ENCODE data around the gene TJP1. TPM values are rescaled to one million over a fixed set of nuclear protein-coding genes. Genes with fewer than 3 reads are reported as not detected.

TJP1 gene
- total and polyA plus RNA-seq, 5 donors from 2014 or later = 0.06 TPM; not detected in 4

GRCh38 chr15:29747837-29748417 is 74.3 kb downstream of the TJP1 start:
- H3K4me1 Mint-ChIP-seq = no peaks in the 10 kb centered on the region
- no peaks in the 10 kb centered on the region for H3K27me3 Mint-ChIP-seq
- Histone ChIP-seq H3K9me3 (ENCODE audit: control insufficient read depth in 2 of 2, low read length in 2 of 2) (no peaks in the 10 kb centered on the region), H3K27ac (ENCODE audit: insufficient read depth, low read length, poor library complexity, severe bottlenecking) (no peak overlapping the region), H3K36me3 (ENCODE audit: control insufficient read depth, insufficient read depth, low read length) (no peaks in the 10 kb centered on the region), H3K4me1 (ENCODE audit: control insufficient read depth, insufficient read depth, low read length, poor library complexity, severe bottlenecking) (no peaks in the 10 kb centered on the region), H3K27me3 (ENCODE audit: control insufficient read depth, insufficient read depth, low read length) (no peaks in the 10 kb centered on the region), H3K4me3 (ENCODE audit: low read depth, low read length) (no peak overlapping the region)
- no peaks in the 10 kb centered on the region for H3K9me3 Mint-ChIP-seq
- no peak for DNase-seq
- no peaks in the 10 kb centered on the region for H3K36me3 Mint-ChIP-seq
- no peak overlapping the region for H3K27ac Mint-ChIP-seq
- H3K4me3 Mint-ChIP-seq = no peak overlapping the region
- ATAC-seq (ENCODE audit: low read depth in 2 of 2) = no peak

- H3K27ac Mint-ChIP-seq = no peak overlapping the region
- no peaks in the 10 kb centered on the region for H3K4me1 Mint-ChIP-seq
- H3K9me3 Mint-ChIP-seq = no peaks in the 10 kb centered on the region
- H3K36me3 Mint-ChIP-seq = no peaks in the 10 kb centered on the region
- Histone ChIP-seq H3K27me3 (ENCODE audit: control insufficient read depth, insufficient read depth, low read length) (no peaks in the 10 kb centered on the region), H3K9me3 (ENCODE audit: control insufficient read depth in 2 of 2, low read length in 2 of 2) (no peaks in the 10 kb centered on the region), H3K27ac (ENCODE audit: insufficient read depth, low read length, poor library complexity, severe bottlenecking) (no peak overlapping the region), H3K4me1 (ENCODE audit: control insufficient read depth, insufficient read depth, low read length, poor library complexity, severe bottlenecking) (no peaks in the 10 kb centered on the region), H3K4me3 (ENCODE audit: low read depth, low read length) (no peak overlapping the region), H3K36me3 (ENCODE audit: control insufficient read depth, insufficient read depth, low read length) (no peaks in the 10 kb centered on the region)
- ATAC-seq (ENCODE audit: low read depth in 2 of 2) (no peak), DNase-seq (no peak)
- H3K4me3 Mint-ChIP-seq = no peak overlapping the region
- no peaks in the 10 kb centered on the region for H3K27me3 Mint-ChIP-seq
Observed at GRCh38 chr15:29743475-29743874, 78.8 kb downstream of the TJP1 start.

- H3K4me3 ChIP-seq (ENCODE audit: low read depth, low read length) = no peak overlapping the region
- H3K9me3 ChIP-seq (ENCODE audit: control insufficient read depth in 2 of 2, low read length in 2 of 2) = no peaks in the 10 kb centered on the region
- no peaks in the 10 kb centered on the region for H3K4me1 ChIP-seq (ENCODE audit: control insufficient read depth, insufficient read depth, low read length, poor library complexity, severe bottlenecking)
- peaks cover 0 to 3% (median 0%) of the 10 kb centered on the region in 7 donors for H3K9me3 Mint-ChIP-seq
- H3K27ac ChIP-seq (ENCODE audit: insufficient read depth, low read length, poor library complexity, severe bottlenecking) = no peak overlapping the region
- no peaks in the 10 kb centered on the region for H3K36me3 Mint-ChIP-seq
- ATAC-seq (ENCODE audit: low read depth in 2 of 2) = no peak
- no peaks in the 10 kb centered on the region for H3K27me3 Mint-ChIP-seq
- H3K4me1 Mint-ChIP-seq = peaks cover 0 to 3% (median under 1%) of the 10 kb centered on the region in 4 donors
- H3K27me3 ChIP-seq (ENCODE audit: control insufficient read depth, insufficient read depth, low read length) = peaks cover 2% of the 10 kb centered on the region
- no peak overlapping the region for H3K4me3 Mint-ChIP-seq
- H3K36me3 ChIP-seq (ENCODE audit: control insufficient read depth, insufficient read depth, low read length) = no peaks in the 10 kb centered on the region
- DNase-seq = no peak
- no peak overlapping the region for H3K27ac Mint-ChIP-seq
Observed at GRCh38 chr15:29740692-29741311, 81.5 kb downstream of the TJP1 start.

- DNase-seq (no peak), ATAC-seq (ENCODE audit: low read depth in 2 of 2) (no peak)
- no peak overlapping the region for H3K4me3 ChIP-seq (ENCODE audit: low read depth, low read length)
- H3K4me1 ChIP-seq (ENCODE audit: control insufficient read depth, insufficient read depth, low read length, poor library complexity, severe bottlenecking) = no peaks in the 10 kb centered on the region
- Mint-ChIP-seq H3K4me1 (peaks cover 0 to 3% (median 2%) of the 10 kb centered on the region in 4 donors), H3K27me3 (no peaks in the 10 kb centered on the region), H3K9me3 (peaks cover 0 to 3% (median 0%) of the 10 kb centered on the region in 7 donors), H3K4me3 (no peak overlapping the region), H3K27ac (no peak overlapping the region), H3K36me3 (no peaks in the 10 kb centered on the region)
- H3K9me3 ChIP-seq (ENCODE audit: control insufficient read depth in 2 of 2, low read length in 2 of 2) = no peaks in the 10 kb centered on the region
- H3K36me3 ChIP-seq (ENCODE audit: control insufficient read depth, insufficient read depth, low read length) = no peaks in the 10 kb centered on the region
- H3K27ac ChIP-seq (ENCODE audit: insufficient read depth, low read length, poor library complexity, severe bottlenecking) = no peak overlapping the region
- peaks cover 2% of the 10 kb centered on the region for H3K27me3 ChIP-seq (ENCODE audit: control insufficient read depth, insufficient read depth, low read length)
Observed at GRCh38 chr15:29736744-29737020, 85.6 kb downstream of the TJP1 start.

GRCh38 chr15:29736012-29736743 is 86.1 kb downstream of the TJP1 start:
- H3K27ac ChIP-seq (ENCODE audit: insufficient read depth, low read length, poor library complexity, severe bottlenecking) = no peak overlapping the region
- H3K36me3 ChIP-seq (ENCODE audit: control insufficient read depth, insufficient read depth, low read length) = no peaks in the 10 kb centered on the region
- H3K9me3 ChIP-seq (ENCODE audit: control insufficient read depth in 2 of 2, low read length in 2 of 2) = no peaks in the 10 kb centered on the region
- ATAC-seq (ENCODE audit: low read depth in 2 of 2) (no peak), DNase-seq (no peak)
- no peak overlapping the region for H3K4me3 Mint-ChIP-seq
- H3K4me3 ChIP-seq (ENCODE audit: low read depth, low read length) = no peak overlapping the region
- H3K36me3 Mint-ChIP-seq = no peaks in the 10 kb centered on the region
- H3K4me1 ChIP-seq (ENCODE audit: control insufficient read depth, insufficient read depth, low read length, poor library complexity, severe bottlenecking) = no peaks in the 10 kb centered on the region
- peaks cover 0 to 3% (median 0%) of the 10 kb centered on the region in 7 donors for H3K9me3 Mint-ChIP-seq
- peaks cover 0 to 3% (median 2%) of the 10 kb centered on the region in 4 donors for H3K4me1 Mint-ChIP-seq
- no peak overlapping the region for H3K27ac Mint-ChIP-seq
- no peaks in the 10 kb centered on the region for H3K27me3 Mint-ChIP-seq
- peaks cover 2% of the 10 kb centered on the region for H3K27me3 ChIP-seq (ENCODE audit: control insufficient read depth, insufficient read depth, low read length)

- Histone ChIP-seq H3K27ac (ENCODE audit: insufficient read depth, low read length, poor library complexity, severe bottlenecking) (no peak overlapping the region), H3K27me3 (ENCODE audit: control insufficient read depth, insufficient read depth, low read length) (peaks cover 2% of the 10 kb centered on the region), H3K9me3 (ENCODE audit: control insufficient read depth in 2 of 2, low read length in 2 of 2) (no peaks in the 10 kb centered on the region), H3K36me3 (ENCODE audit: control insufficient read depth, insufficient read depth, low read length) (no peaks in the 10 kb centered on the region), H3K4me3 (ENCODE audit: low read depth, low read length) (no peak overlapping the region), H3K4me1 (ENCODE audit: control insufficient read depth, insufficient read depth, low read length, poor library complexity, severe bottlenecking) (no peaks in the 10 kb centered on the region)
- H3K27me3 Mint-ChIP-seq = no peaks in the 10 kb centered on the region
- H3K4me3 Mint-ChIP-seq = no peak overlapping the region
- H3K36me3 Mint-ChIP-seq = no peaks in the 10 kb centered on the region
- no peak overlapping the region for H3K27ac Mint-ChIP-seq
- no peak for ATAC-seq (ENCODE audit: low read depth in 2 of 2)
- no peak for DNase-seq
- H3K4me1 Mint-ChIP-seq = peaks cover 0 to 3% (median 2%) of the 10 kb centered on the region in 4 donors
- H3K9me3 Mint-ChIP-seq = peaks cover 0 to 3% (median 0%) of the 10 kb centered on the region in 7 donors
Observed at GRCh38 chr15:29734917-29735572, 87.2 kb downstream of the TJP1 start.

- Histone ChIP-seq H3K36me3 (ENCODE audit: control insufficient read depth, insufficient read depth, low read length) (no peaks in the 10 kb centered on the region), H3K27ac (ENCODE audit: insufficient read depth, low read length, poor library complexity, severe bottlenecking) (no peak overlapping the region), H3K27me3 (ENCODE audit: control insufficient read depth, insufficient read depth, low read length) (peaks cover 2% of the 10 kb centered on the region), H3K9me3 (ENCODE audit: control insufficient read depth in 2 of 2, low read length in 2 of 2) (no peaks in the 10 kb centered on the region), H3K4me1 (ENCODE audit: control insufficient read depth, insufficient read depth, low read length, poor library complexity, severe bottlenecking) (no peaks in the 10 kb centered on the region), H3K4me3 (ENCODE audit: low read depth, low read length) (no peak overlapping the region)
- Mint-ChIP-seq H3K36me3 (no peaks in the 10 kb centered on the region), H3K4me1 (peaks cover 0 to 3% (median 2%) of the 10 kb centered on the region in 4 donors), H3K27ac (no peak overlapping the region), H3K4me3 (no peak overlapping the region), H3K9me3 (no peaks in the 10 kb centered on the region), H3K27me3 (peaks cover 4% of the 10 kb centered on the region)
- no peak for DNase-seq
- no peak for ATAC-seq (ENCODE audit: low read depth in 2 of 2)
Observed at GRCh38 chr15:29731865-29732264, 90.4 kb downstream of the TJP1 start.

All from CD4-positive, CD25-positive, alpha-beta regulatory T cell (primary cell).